K562 (cell line): ENCODE data around the gene UNC50. TPM values are rescaled to one million over a fixed set of nuclear protein-coding genes. Genes with fewer than 3 reads are reported as not detected.

Experiments used
- ATAC-seq: fragments of 200-7000 bp; cut with Tn5 transposase; 3 replicates; pipeline ENCODE4 v1.9.1; 2020; ENCODE audit warnings: moderate library complexity
- BruUV-seq: library from RNA; stranded (reverse); fragments of 400-500 nt; replicated peaks from 2 replicates; lab custom pipeline; 2021; lab: Mats Ljungman, UMichigan
- CTCF ChIA-PET: fragments of 300-600 bp; formaldehyde crosslinking; extraction: SDS; loops from one replicate; lab custom pipeline; 2021; ENCODE audit warnings: low intra/inter-chr PET ratio; lab: Yijun Ruan, JAX
- POLR2A ChIA-PET: fragments of 300-600, 350-650 bp; sonication (Branson Sonifier 250); formaldehyde crosslinking; extraction: SDS; loops from one replicate; lab custom pipeline; 2021; ENCODE audit warnings: antibody characterized with exemption, inconsistent platforms; lab: Yijun Ruan, JAX
- DNase-seq, 4 experiments: peaks; one replicate each; pipeline versions ENCODE4 v3.0.0 to v3.0.0-alpha.2; 2011 to 2018; ENCODE audit warnings: low spot score in 3 of 4, mixed read lengths in 3 of 4; ENCODE audit errors: extremely low read depth in 1 of 4
- FAIRE-seq: peaks from 2 replicates; lab custom pipeline; 2011; peaks lifted over from hg19 to GRCh38; lab: Jason Lieb, UNC
- H2AFZ ChIP-seq: 2 replicates; pipeline ENCODE4 v1.6.0; 2011; ENCODE audit warnings: low read depth, low read length, control low read depth, inconsistent platforms
- H3K27ac ChIP-seq: fragments of 200-600 bp; 3 replicates; pipeline ENCODE4 v1.8.0; 2011; ENCODE audit warnings: low read depth, mild to moderate bottlenecking, control low read depth, inconsistent platforms, low read length, moderate library complexity, mixed read lengths; ENCODE audit errors: extremely low read depth
- H3K27me3 ChIP-seq, 2 experiments: fragments of 300-600 bp in 1 of 2; 2 replicates in 1 of 2; 3 replicates in 1 of 2; pipeline versions ENCODE4 v1.6.0 to v1.8.0; 2011; ENCODE audit warnings: inconsistent platforms in 2 of 2, low read length in 2 of 2, mild to moderate bottlenecking in 1 of 2, mixed read lengths in 1 of 2, moderate library complexity in 1 of 2; ENCODE audit not compliant: control insufficient read depth in 2 of 2, insufficient read depth in 2 of 2
- H3K36me3 ChIP-seq: fragments of 300-600 bp; 3 replicates; pipeline ENCODE4 v1.8.0; 2011; ENCODE audit warnings: mild to moderate bottlenecking, low read length, inconsistent platforms; ENCODE audit not compliant: control insufficient read depth, insufficient read depth
- H3K4me1 ChIP-seq, 2 experiments: fragments of 200-600 bp in 1 of 2; replicated peaks in 1 of 2; 2 replicates in 1 of 2; 3 replicates in 1 of 2; pipeline versions ENCODE4 v1.5.1 to v1.8.0; 2011; ENCODE audit warnings: inconsistent platforms in 2 of 2, low read length in 2 of 2, mild to moderate bottlenecking in 1 of 2, mixed read lengths in 1 of 2, moderate library complexity in 1 of 2; ENCODE audit not compliant: control insufficient read depth in 2 of 2, insufficient read depth in 2 of 2
- H3K4me2 ChIP-seq: 2 replicates; pipeline ENCODE4 v1.6.1; 2011; ENCODE audit warnings: low read length, control low read depth, inconsistent platforms, mixed read lengths; ENCODE audit not compliant: insufficient read depth
- H3K4me3 ChIP-seq: fragments of 200-600 bp; sonication (generic), shearing (Covaris generic); 2 replicates; pipeline ENCODE4 v1.5.1; 2016; ENCODE audit warnings: control low read depth, inconsistent platforms
- H3K79me2 ChIP-seq: fragments of 200-600 bp; 3 replicates; pipeline ENCODE4 v1.8.0; 2011; ENCODE audit warnings: low read length, inconsistent platforms; ENCODE audit not compliant: control insufficient read depth, insufficient read depth
- H3K9ac ChIP-seq, 2 experiments: 2 replicates each; pipeline versions ENCODE4 v1.6.0 to v1.6.1; 2011; ENCODE audit warnings: low read depth in 2 of 2, low read length in 2 of 2, control low read depth in 1 of 2, inconsistent platforms in 1 of 2, mild to moderate bottlenecking in 1 of 2, mixed read lengths in 1 of 2; ENCODE audit not compliant: insufficient read depth in 1 of 2
- H3K9me1 ChIP-seq: one replicate; pipeline ENCODE4 v1.6.0; 2011; ENCODE audit warnings: inconsistent platforms, mild to moderate bottlenecking, low read length, moderate library complexity; ENCODE audit not compliant: control insufficient read depth, insufficient read depth
- H3K9me3 ChIP-seq: replicated peaks from 2 replicates; pipeline ENCODE4 v1.5.1; 2011; ENCODE audit warnings: low read depth, low read length, inconsistent platforms; ENCODE audit not compliant: control insufficient read depth, insufficient read depth
- H4K20me1 ChIP-seq: replicated peaks from 2 replicates; pipeline ENCODE4 v1.6.1; 2011; ENCODE audit warnings: low read length, inconsistent platforms, mixed read lengths; ENCODE audit not compliant: control insufficient read depth, insufficient read depth
- BRD4 ChIP-seq: fragments of 200-600 bp; sonication (generic); IDR thresholded peaks from 2 replicates; pipeline ENCODE4 v1.6.1; 2017; ENCODE audit warnings: inconsistent platforms
- FOXK1 ChIP-seq: sonication (generic); formaldehyde crosslinking; IDR thresholded peaks from 2 replicates; pipeline ENCODE4 v1.8.0; 2022; ENCODE audit warnings: missing genetic modification reagents, mild to moderate bottlenecking, borderline replicate concordance
- GATAD2B ChIP-seq: fragments of 450-650 bp; IDR thresholded peaks from 2 replicates; pipeline ENCODE4 v1.6.1; 2017; ENCODE audit warnings: mild to moderate bottlenecking, borderline replicate concordance
- HOXB6 ChIP-seq: fragments of 250-450 bp; sonication (Bioruptor Pico); IDR thresholded peaks from 2 replicates; pipeline ENCODE4 v1.5.1; 2022; ENCODE audit warnings: mild to moderate bottlenecking, borderline replicate concordance
- MTF1 ChIP-seq: fragments of 250-450 bp; sonication (Bioruptor Pico); IDR thresholded peaks from 2 replicates; pipeline ENCODE4 v1.9.0; 2021; ENCODE audit warnings: moderate library complexity, mild to moderate bottlenecking, inconsistent platforms, borderline replicate concordance
- RB1 ChIP-seq: fragments of 450-650 bp; IDR thresholded peaks from 2 replicates; pipeline ENCODE4 v1.6.1; 2017; ENCODE audit warnings: low read depth, mild to moderate bottlenecking
- SLC30A9 ChIP-seq: fragments of 250-450 bp; sonication (Bioruptor Pico); IDR thresholded peaks from 2 replicates; pipeline ENCODE4 v1.8.0; 2022; ENCODE audit warnings: mild to moderate bottlenecking, moderate library complexity
- SRSF1 ChIP-seq: fragments of 200-400 bp; formaldehyde crosslinking; IDR thresholded peaks from 2 replicates; pipeline ENCODE4 v1.6.1; 2017; ENCODE audit warnings: mild to moderate bottlenecking, low read depth, low read length, moderate library complexity
- ZNF586 ChIP-seq: fragments of 450-650 bp; formaldehyde crosslinking; conservative IDR thresholded peaks from 2 replicates; pipeline ENCODE4 v1.4.0; 2020; ENCODE audit warnings: mild to moderate bottlenecking, moderate library complexity
- WGBS: fragments of 100-300 bp; shearing (Covaris generic); methylation state at CpG from one replicate; pipeline ENCODE4 v1.1.6; 2016; ENCODE audit warnings: low coverage, mixed read lengths; ENCODE audit not compliant: insufficient coverage; ENCODE audit errors: missing lambda C conversion rate; 5-methylcytosine and 5-hydroxymethylcytosine counted together
- in situ Hi-C: fragments of 300-500 bp; cut with MboI; formaldehyde crosslinking; loops from 4 replicates; pipeline ENCODE4 v1.15.0; 2018; ENCODE audit warnings: inconsistent platforms, mixed read lengths
- intact Hi-C: fragments of 100-400 bp; cut with micrococcal nuclease; formaldehyde crosslinking; loops from 2 replicates; pipeline ENCODE4 v1.14.2; 2022
- polyA plus RNA-seq, 8 experiments: library from polyadenylated mRNA; depleted of rRNA in 4 of 8; stranded (reverse) in 5 of 8; unstranded in 3 of 8; fragments of >200 nt; fragmentation: Nextera tagmentation in 2 of 8; fragmentation: Illumina TruSeq in 1 of 8; extraction: Ambion mirVana in 2 of 8; extraction: Trizol in 1 of 8; gene quantifications; 2 replicates each; pipeline versions ENCODE4 v1.2.1 to v1.2.3, GENCODE V29; 2011 to 2014; ENCODE audit warnings: inconsistent platforms in 1 of 8, missing spikeins in 1 of 8
- total RNA-seq, 7 experiments: library from RNA; depleted of rRNA in 6 of 7; stranded (reverse); fragments of >200 nt in 6 of 7; fragmentation: Illumina TruSeq in 2 of 7; extraction: Trizol in 2 of 7; gene quantifications; 2 replicates each; pipeline versions ENCODE4 v1.2.1 to v1.2.3, GENCODE V29; 2011 to 2021; ENCODE audit warnings: low replicate concordance in 1 of 7
- TF ChIP-seq, protein P1 (sequence below): fragments of 450-650 bp; IDR thresholded peaks from 2 replicates; pipeline ENCODE4 v1.6.1; 2016

UNC50 gene
- total and polyA plus RNA-seq, 9 of the 15 experiments (the other 6 are each of a cell fraction or from before 2014, with no cell fraction given), result 30.0 to 52.9 (median 35.9) TPM

DNA sequence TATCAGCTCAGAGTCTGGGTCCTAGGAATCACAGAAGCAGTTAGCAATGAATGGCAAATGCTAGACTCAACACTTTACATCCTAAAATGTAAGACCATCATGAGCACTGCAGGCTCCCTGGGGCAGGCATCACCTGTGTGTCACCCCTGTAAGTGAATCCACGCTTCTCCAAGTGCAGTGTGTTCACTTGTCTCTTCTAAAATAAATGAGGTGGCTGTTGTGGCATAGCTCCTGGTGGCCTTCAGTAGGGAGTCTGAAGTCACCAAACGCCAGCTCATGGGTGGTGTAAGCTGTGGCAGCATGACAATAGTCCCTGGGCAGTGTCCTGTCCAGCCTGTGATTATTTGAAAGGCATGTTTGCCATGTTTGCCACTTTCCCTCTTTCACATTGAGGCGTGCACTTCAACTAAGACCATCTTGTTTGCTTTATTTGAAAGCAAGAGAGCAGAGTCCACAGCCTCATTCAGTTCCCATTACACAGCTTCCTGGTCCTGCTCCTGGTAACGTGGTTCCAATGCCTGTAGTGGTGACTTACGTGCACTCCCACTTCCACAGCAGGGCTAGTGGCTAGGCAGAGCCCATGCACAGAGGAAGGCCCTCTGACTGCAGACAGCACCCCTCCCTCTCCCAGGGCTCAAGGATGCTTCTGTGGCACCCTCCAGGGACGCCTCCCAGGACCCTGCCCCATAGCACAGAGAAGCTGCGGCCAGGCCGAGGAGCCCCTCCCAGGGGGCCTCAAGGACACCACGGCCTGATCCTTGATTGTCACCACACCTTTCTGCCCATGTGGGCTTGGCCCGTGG, 24.4 kb upstream of the UNC50 start:
- Histone ChIP-seq H3K4me3 (no peak overlapping the region), H3K36me3 (peaks cover 9% of the 10 kb centered on the region; the same call in 2 of the 3 replicates), H3K79me2 (no peaks in the 10 kb centered on the region), H3K4me1 (peaks cover 0 to 3% of the 10 kb centered on the region in 2 experiments; a peak in 1 of 5 replicates), H3K4me2 (no peak overlapping the region), H3K9me1 (no peaks in the 10 kb centered on the region), H3K27me3 (no peaks in the 10 kb centered on the region), H2AFZ (no peak overlapping the region), H3K9me3 (no peaks in the 10 kb centered on the region), H3K9ac (no peak overlapping the region; a peak in 1 of 4 replicates), H4K20me1 (no peaks in the 10 kb centered on the region), H3K27ac (no peak overlapping the region)
- ATAC-seq, result no peak
- intact Hi-C loops (no loop called here), in situ Hi-C loops (no loop called here)
- TF ChIP-seq GATAD2B, result no peak
- TF ChIP-seq ZNF586 (CRISPR knock-in tag), result no peak
- TF ChIP-seq, protein P1, sequence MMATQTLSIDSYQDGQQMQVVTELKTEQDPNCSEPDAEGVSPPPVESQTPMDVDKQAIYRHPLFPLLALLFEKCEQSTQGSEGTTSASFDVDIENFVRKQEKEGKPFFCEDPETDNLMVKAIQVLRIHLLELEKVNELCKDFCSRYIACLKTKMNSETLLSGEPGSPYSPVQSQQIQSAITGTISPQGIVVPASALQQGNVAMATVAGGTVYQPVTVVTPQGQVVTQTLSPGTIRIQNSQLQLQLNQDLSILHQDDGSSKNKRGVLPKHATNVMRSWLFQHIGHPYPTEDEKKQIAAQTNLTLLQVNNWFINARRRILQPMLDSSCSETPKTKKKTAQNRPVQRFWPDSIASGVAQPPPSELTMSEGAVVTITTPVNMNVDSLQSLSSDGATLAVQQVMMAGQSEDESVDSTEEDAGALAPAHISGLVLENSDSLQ, result no peak
- no peak for TF ChIP-seq HOXB6 (CRISPR knock-in tag)
- no peak for TF ChIP-seq SLC30A9 (CRISPR knock-in tag)
- no peak for TF ChIP-seq BRD4
- TF ChIP-seq SRSF1, result no peak
- TF ChIP-seq MTF1, result no peak
- no peak for TF ChIP-seq FOXK1
- TF ChIP-seq RB1, result no peak
- 70% methylated on average over 9 of the region's 10 CpGs for WGBS
- ChIA-PET POLR2A (interaction anchor here (0.8 kb wide), 1 partner anchor 22 kb away, joined by 3 read pairs; no protein-coding TSS in a partner anchor), CTCF (no interaction called here)
- BruUV-seq, result no TSS peak
- DNase-seq, result no peak
- no peak for FAIRE-seq
